H9 (cell line): ENCODE data around the gene SEC14L5. TPM values are rescaled to one million over a fixed set of nuclear protein-coding genes. Genes with fewer than 3 reads are reported as not detected.
"Not testable (repeated sequence)": the region's sequence is repeated elsewhere in the genome, so short reads cannot be mapped to it uniquely, and the experiment has no call there.

ENCODE experiments used
- DNase-seq: peaks from one replicate; pipeline ENCODE4 v3.0.0-alpha.2; 2017
- H2AFZ ChIP-seq: one replicate; pipeline ENCODE4 v1.6.1; 2013; ENCODE audit warnings: mild to moderate bottlenecking, low read length, control low read depth, moderate library complexity
- H2AK5ac ChIP-seq: 2 replicates; pipeline ENCODE4 v1.6.1; 2013; ENCODE audit warnings: low read length, control low read depth, mixed read lengths; ENCODE audit not compliant: insufficient read length
- H2BK120ac ChIP-seq: one replicate; pipeline ENCODE4 v1.6.1; 2013; ENCODE audit warnings: low read depth, mild to moderate bottlenecking, low read length, control low read depth, inconsistent platforms; ENCODE audit not compliant: poor library complexity, severe bottlenecking
- H2BK12ac ChIP-seq: 2 replicates; pipeline ENCODE4 v1.6.1; 2013; ENCODE audit warnings: low read length, control low read depth, mixed read lengths, low read depth; ENCODE audit not compliant: insufficient read length
- H2BK15ac ChIP-seq: 2 replicates; pipeline ENCODE4 v1.6.1; 2013; ENCODE audit warnings: low read depth, low read length, control low read depth
- H2BK20ac ChIP-seq: one replicate; pipeline ENCODE4 v1.6.1; 2013; ENCODE audit warnings: low read depth, mild to moderate bottlenecking, low read length, control low read depth, inconsistent platforms; ENCODE audit not compliant: poor library complexity, severe bottlenecking
- H2BK5ac ChIP-seq: 2 replicates; pipeline ENCODE4 v1.6.1; 2013; ENCODE audit warnings: low read length, control low read depth, mixed read lengths; ENCODE audit not compliant: insufficient read length
- H3K14ac ChIP-seq: 2 replicates; pipeline ENCODE4 v1.6.1; 2013; ENCODE audit warnings: low read length, control low read depth; ENCODE audit not compliant: insufficient read depth
- H3K18ac ChIP-seq: 2 replicates; pipeline ENCODE4 v1.6.1; 2013; ENCODE audit warnings: low read depth, mild to moderate bottlenecking, mixed read lengths, low read length, control low read depth; ENCODE audit not compliant: insufficient read length
- H3K23ac ChIP-seq: 2 replicates; pipeline ENCODE4 v1.6.1; 2013; ENCODE audit warnings: low read length, control low read depth, mixed read lengths, low read depth; ENCODE audit not compliant: insufficient read length
- H3K23me2 ChIP-seq: 2 replicates; pipeline ENCODE4 v1.6.1; 2013; ENCODE audit warnings: low read depth, mild to moderate bottlenecking, mixed read lengths, low read length, control low read depth; ENCODE audit not compliant: insufficient read length, poor library complexity, severe bottlenecking
- H3K27ac ChIP-seq: 2 replicates; pipeline ENCODE4 v1.5.1; 2013; ENCODE audit warnings: low read length, control low read depth, mixed read lengths, low read depth; ENCODE audit not compliant: insufficient read length
- H3K27me3 ChIP-seq: 2 replicates; pipeline ENCODE4 v1.6.1; 2013; ENCODE audit warnings: low read length, control low read depth, inconsistent platforms; ENCODE audit not compliant: insufficient read depth
- H3K4ac ChIP-seq: 2 replicates; pipeline ENCODE4 v1.6.1; 2013; ENCODE audit warnings: low read depth, mild to moderate bottlenecking, control low read depth, inconsistent platforms, low read length, moderate library complexity
- H3K4me1 ChIP-seq: 2 replicates; pipeline ENCODE4 v1.6.1; 2013; ENCODE audit warnings: low read length, control low read depth, inconsistent platforms; ENCODE audit not compliant: insufficient read depth
- H3K4me2 ChIP-seq: 2 replicates; pipeline ENCODE4 v1.6.1; 2013; ENCODE audit warnings: low read length, control low read depth, mixed read lengths; ENCODE audit not compliant: insufficient read length, insufficient read depth
- H3K56ac ChIP-seq: 2 replicates; pipeline ENCODE4 v1.6.1; 2013; ENCODE audit warnings: low read depth, mild to moderate bottlenecking, mixed read lengths, low read length, control low read depth; ENCODE audit not compliant: insufficient read length
- H3K79me1 ChIP-seq: 2 replicates; pipeline ENCODE4 v1.6.1; 2013; ENCODE audit warnings: low read depth, mild to moderate bottlenecking, moderate library complexity, low read length, control low read depth, inconsistent platforms; ENCODE audit not compliant: insufficient read depth, poor library complexity, severe bottlenecking
- H3K79me2 ChIP-seq: 2 replicates; pipeline ENCODE4 v1.6.1; 2013; ENCODE audit warnings: low read length, control low read depth, inconsistent platforms; ENCODE audit not compliant: insufficient read depth
- H3K9ac ChIP-seq: 2 replicates; pipeline ENCODE4 v1.6.1; 2013; ENCODE audit warnings: low read length, control low read depth, mixed read lengths; ENCODE audit not compliant: insufficient read length; ENCODE audit errors: extremely low read depth
- H3K9me3 ChIP-seq: one replicate; pipeline ENCODE4 v1.6.1; 2013; ENCODE audit warnings: low read depth, low read length, inconsistent platforms; ENCODE audit not compliant: control insufficient read depth
- H3T11ph ChIP-seq: one replicate; pipeline ENCODE4 v1.6.1; 2013; ENCODE audit warnings: mild to moderate bottlenecking, low read length, control low read depth, inconsistent platforms
- H4K20me1 ChIP-seq: one replicate; pipeline ENCODE4 v1.6.1; 2013; ENCODE audit not compliant: control insufficient read depth, insufficient read length, insufficient read depth
- H4K5ac ChIP-seq: 2 replicates; pipeline ENCODE4 v1.6.1; 2013; ENCODE audit warnings: low read depth, mild to moderate bottlenecking, mixed read lengths, low read length, control low read depth; ENCODE audit not compliant: insufficient read length
- H4K8ac ChIP-seq: replicated peaks from 2 replicates; pipeline ENCODE4 v1.6.1; 2013; ENCODE audit warnings: low read length, control low read depth, mixed read lengths, low read depth; ENCODE audit not compliant: insufficient read length
- H4K91ac ChIP-seq: 2 replicates; pipeline ENCODE4 v1.6.1; 2013; ENCODE audit warnings: low read depth, mild to moderate bottlenecking, moderate library complexity, mixed read lengths, low read length, control low read depth; ENCODE audit not compliant: insufficient read length
- H3K27ac Mint-ChIP-seq, 3 experiments: 2 replicates in 2 of 3; 3 replicates in 1 of 3; pipeline ENCODE4 v1.8.0; 2020 to 2021; ENCODE audit warnings: mixed read lengths in 3 of 3, mild to moderate bottlenecking in 1 of 3, moderate library complexity in 1 of 3
- H3K27me3 Mint-ChIP-seq: 2 replicates; pipeline ENCODE4 v1.8.0; 2021; ENCODE audit warnings: low read depth, mild to moderate bottlenecking, moderate library complexity, mixed read lengths
- H3K36me3 Mint-ChIP-seq, 3 experiments: 2 replicates in 2 of 3; 3 replicates in 1 of 3; pipeline ENCODE4 v1.8.0; 2020 to 2021; ENCODE audit warnings: low read depth in 3 of 3, mixed read lengths in 3 of 3; ENCODE audit not compliant: insufficient read depth in 1 of 3
- H3K4me1 Mint-ChIP-seq, 2 experiments: 2 replicates each; pipeline ENCODE4 v1.8.0; 2020; ENCODE audit warnings: mixed read lengths in 2 of 2
- H3K4me3 Mint-ChIP-seq, 2 experiments: 2 replicates in 1 of 2; 3 replicates in 1 of 2; pipeline ENCODE4 v1.8.0; 2020 to 2021; ENCODE audit warnings: mild to moderate bottlenecking in 2 of 2, mixed read lengths in 2 of 2, moderate library complexity in 1 of 2
- H3K9me3 Mint-ChIP-seq, 2 experiments: 2 replicates in 1 of 2; 3 replicates in 1 of 2; pipeline ENCODE4 v1.8.0; 2020; ENCODE audit warnings: mild to moderate bottlenecking in 2 of 2, mixed read lengths in 2 of 2, moderate library complexity in 1 of 2
- WGBS: extraction: QIAGEN DNeasy Blood & Tissue Kit; methylation state at CpG from one replicate; pipeline ENCODE4 v1.1.7; 2013; ENCODE audit warnings: missing lambda C conversion rate, low lambda C conversion rate, mixed read lengths; ENCODE audit not compliant: insufficient read length; ENCODE audit errors: extremely low coverage; 5-methylcytosine and 5-hydroxymethylcytosine counted together
- total RNA-seq: library from RNA; stranded (reverse); gene quantifications from 2 replicates; pipeline ENCODE4 v1.2.1, GENCODE V29; 2021
- TF ChIP-seq, protein P1 (sequence below): fragments of 200-600 bp; sonication (generic); conservative IDR thresholded peaks from 3 replicates; pipeline ENCODE4 v1.8.0; 2021; ENCODE audit warnings: antibody characterized with exemption, mild to moderate bottlenecking

SEC14L5 gene
- total RNA-seq, 1 experiment from 2014 or later: 4.1 TPM

DNA sequence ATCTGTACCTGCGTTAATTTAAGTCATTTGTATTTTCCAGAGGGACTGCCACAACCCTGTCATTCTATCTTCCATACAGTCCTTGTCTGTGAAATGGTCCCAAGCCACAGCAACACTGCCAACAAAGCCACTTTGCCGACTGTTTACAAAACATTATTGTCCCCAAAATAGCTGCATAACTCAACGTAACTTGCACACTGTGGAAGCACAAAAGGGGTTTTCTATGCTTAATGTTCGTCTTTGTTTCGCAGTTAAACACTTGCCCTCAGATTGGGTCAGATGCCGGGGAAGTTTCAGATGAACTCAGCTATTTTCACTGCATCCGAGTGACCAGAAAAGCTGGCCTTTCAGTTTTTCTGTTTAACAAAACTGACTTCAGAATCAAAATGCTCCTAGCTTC, 4.6 kb downstream of the SEC14L5 start:
- Mint-ChIP-seq H3K36me3 (no peaks in the 10 kb centered on the region), H3K4me1 (peaks cover 10 to 19% of the 10 kb centered on the region in 2 experiments), H3K9me3 (peaks cover 0 to 3% of the 10 kb centered on the region in 2 experiments; a peak in 1 of 5 replicates), H3K27ac (no peak overlapping the region), H3K4me3 (no peak overlapping the region), H3K27me3 (peaks cover 7% of the 10 kb centered on the region)
- Histone ChIP-seq H3K27me3 (no peaks in the 10 kb centered on the region; the same call in 1 of the 2 replicates), H2BK120ac (no peak overlapping the region), H4K8ac (no peak overlapping the region), H3K4me2 (no peak overlapping the region), H3K4me1 (peaks cover 2% of the 10 kb centered on the region; the same call in 1 of the 2 replicates), H3K23me2 (peaks cover 4% of the 10 kb centered on the region), H3K79me2 (no peaks in the 10 kb centered on the region), H4K20me1 (no peaks in the 10 kb centered on the region), H2BK20ac (no peak overlapping the region), H2BK15ac (no peak overlapping the region), H3K27ac (no peak overlapping the region), H3T11ph (no peak overlapping the region), H2BK12ac (no peak overlapping the region), H3K56ac (no peak overlapping the region), H2AFZ (no peak overlapping the region), H3K4ac (no peak overlapping the region), H2AK5ac (no peak overlapping the region), H3K18ac (no peak overlapping the region), H3K79me1 (no peaks in the 10 kb centered on the region), H3K9ac (no peak overlapping the region), H4K91ac (no peak overlapping the region), H4K5ac (no peak overlapping the region), H2BK5ac (no peak overlapping the region), H3K14ac (no peak overlapping the region), H3K23ac (no peak overlapping the region), H3K9me3 (no peaks in the 10 kb centered on the region)
- DNase-seq: no peak
- no CpG with 5 or more reads among the region's 7 CpGs for WGBS
- TF ChIP-seq, protein P1, sequence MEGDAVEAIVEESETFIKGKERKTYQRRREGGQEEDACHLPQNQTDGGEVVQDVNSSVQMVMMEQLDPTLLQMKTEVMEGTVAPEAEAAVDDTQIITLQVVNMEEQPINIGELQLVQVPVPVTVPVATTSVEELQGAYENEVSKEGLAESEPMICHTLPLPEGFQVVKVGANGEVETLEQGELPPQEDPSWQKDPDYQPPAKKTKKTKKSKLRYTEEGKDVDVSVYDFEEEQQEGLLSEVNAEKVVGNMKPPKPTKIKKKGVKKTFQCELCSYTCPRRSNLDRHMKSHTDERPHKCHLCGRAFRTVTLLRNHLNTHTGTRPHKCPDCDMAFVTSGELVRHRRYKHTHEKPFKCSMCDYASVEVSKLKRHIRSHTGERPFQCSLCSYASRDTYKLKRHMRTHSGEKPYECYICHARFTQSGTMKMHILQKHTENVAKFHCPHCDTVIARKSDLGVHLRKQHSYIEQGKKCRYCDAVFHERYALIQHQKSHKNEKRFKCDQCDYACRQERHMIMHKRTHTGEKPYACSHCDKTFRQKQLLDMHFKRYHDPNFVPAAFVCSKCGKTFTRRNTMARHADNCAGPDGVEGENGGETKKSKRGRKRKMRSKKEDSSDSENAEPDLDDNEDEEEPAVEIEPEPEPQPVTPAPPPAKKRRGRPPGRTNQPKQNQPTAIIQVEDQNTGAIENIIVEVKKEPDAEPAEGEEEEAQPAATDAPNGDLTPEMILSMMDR: no peak

DNA sequence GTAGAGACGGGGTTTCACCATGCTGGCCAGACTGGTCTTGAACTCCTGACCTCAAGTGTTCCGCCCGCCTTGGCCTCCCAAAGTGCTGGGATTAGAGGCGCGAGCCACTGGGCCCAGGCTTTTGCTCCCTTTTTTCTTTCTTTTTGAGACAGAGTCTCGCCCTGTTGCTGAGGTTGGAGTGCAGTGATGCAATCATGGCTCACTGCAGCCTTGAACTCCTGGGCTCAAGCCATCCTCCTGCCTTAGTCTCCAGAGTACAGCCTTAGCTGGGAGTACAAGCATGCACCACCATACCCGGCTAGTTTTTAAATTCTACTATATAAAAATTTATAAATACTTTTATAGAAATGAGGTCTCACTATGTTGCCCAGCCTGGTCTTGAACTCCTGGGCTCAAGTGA, 5.4 kb downstream of the SEC14L5 start:
- H3K9me3 ChIP-seq, H3K9ac ChIP-seq, H3K23ac ChIP-seq, H2AFZ ChIP-seq, H4K8ac ChIP-seq, H3K27me3 Mint-ChIP-seq, H3K4me1 ChIP-seq, H3K9me3 Mint-ChIP-seq, H3K18ac ChIP-seq, H3K4ac ChIP-seq, H3K23me2 ChIP-seq, H2BK5ac ChIP-seq, H2BK15ac ChIP-seq, H3K14ac ChIP-seq, H4K20me1 ChIP-seq, H3K4me3 Mint-ChIP-seq, H3K4me2 ChIP-seq, H3T11ph ChIP-seq, H3K79me2 ChIP-seq, H2BK20ac ChIP-seq, H2AK5ac ChIP-seq, H2BK120ac ChIP-seq, H4K5ac ChIP-seq, H4K91ac ChIP-seq, H3K36me3 Mint-ChIP-seq, DNase-seq, H2BK12ac ChIP-seq, H3K79me1 ChIP-seq, H3K27me3 ChIP-seq, H3K27ac ChIP-seq, H3K56ac ChIP-seq: not testable (repeated sequence)
- Mint-ChIP-seq H3K4me1 (peaks cover 9 to 21% of the 10 kb centered on the region in 2 experiments), H3K27ac (peak overlapping the region in 1 of 3 experiments; percentile 88; a peak in 1 of 7 replicates)
- no CpG with 5 or more reads among the region's 7 CpGs for whole genome bisulfite sequencing
